CD4-positive, alpha-beta T cell treated with Interferon alpha-2 for 1 hour (primary cell): ENCODE measurements around the gene ANAPC13.

Source experiments
- DNase-seq, 2 donors: peaks; one replicate each; pipeline ENCODE4 v3.0.0-alpha.2; 2020 to 2022

Gene ANAPC13

DNA sequence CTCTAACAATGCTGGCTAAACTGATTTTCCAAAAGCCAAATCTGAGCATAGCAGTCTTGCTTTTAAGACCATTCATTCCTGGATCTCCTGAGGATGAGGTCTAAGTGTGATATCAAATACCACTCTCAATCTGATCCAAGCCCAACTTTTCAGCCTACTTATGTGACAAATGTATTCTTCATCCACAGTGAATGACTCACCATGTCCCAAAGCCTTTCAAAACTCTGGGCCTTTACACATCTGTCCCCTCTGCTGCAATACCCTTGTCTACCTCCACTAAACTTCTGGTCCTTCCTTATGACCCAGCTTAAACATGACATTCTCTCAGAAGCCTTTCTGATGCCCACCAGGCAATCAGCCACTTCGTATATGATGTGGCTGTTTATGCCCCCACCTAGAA lies 4.6 kb downstream of the ANAPC13 start:
- DNase-seq, result no peak

DNA sequence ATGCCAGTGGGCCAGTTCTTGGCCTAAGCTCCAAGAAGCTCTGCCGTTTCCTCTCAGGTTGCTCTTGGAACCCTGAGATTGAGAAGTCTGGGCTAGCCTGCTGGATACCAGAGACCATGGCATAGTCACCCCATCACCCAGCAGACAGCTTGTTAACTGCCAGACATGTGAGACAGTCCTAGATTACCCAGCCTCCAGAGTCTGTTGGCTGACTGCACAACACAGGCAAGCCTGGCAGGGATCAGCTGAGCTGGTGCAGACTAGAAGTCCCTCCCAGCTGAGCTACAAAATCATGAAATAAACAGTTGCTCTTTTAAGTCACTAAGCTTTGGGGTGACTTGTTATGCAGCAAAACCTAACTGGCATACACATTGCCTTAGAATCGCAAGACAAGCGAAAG lies 5.2 kb downstream of the ANAPC13 start:
- DNase-seq, result no peak

GRCh38 chr3:134477938-134478337 lies 7.8 kb downstream of the ANAPC13 start:
- no peak for DNase-seq

- no peak for DNase-seq
Measured at GRCh38 chr3:134477002-134477401, 8.8 kb downstream of the ANAPC13 start.

- no peak for DNase-seq
Measured at GRCh38 chr3:134476306-134476705, 9.5 kb downstream of the ANAPC13 start.

DNA sequence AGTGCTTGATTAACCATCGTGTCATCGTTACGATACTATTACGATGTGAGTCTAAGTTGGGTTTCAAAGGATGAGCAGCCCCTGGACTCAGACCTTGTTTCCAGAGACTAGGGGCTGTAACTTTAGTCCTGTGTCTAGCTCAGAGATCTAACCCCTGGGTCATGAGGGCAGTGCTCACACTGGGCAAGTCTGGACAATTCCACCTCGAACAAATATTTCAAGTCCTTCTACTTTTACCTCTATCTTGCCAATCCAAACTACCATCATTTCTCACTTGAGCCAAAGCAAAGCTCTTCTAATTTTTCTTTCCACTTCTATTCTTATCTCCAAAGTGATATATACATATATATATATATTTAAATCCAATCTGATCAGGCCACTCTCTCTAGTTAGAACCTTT lies 10.8 kb downstream of the ANAPC13 start:
- DNase-seq, result no peak

- peak; percentile 68 to 80 for DNase-seq
Measured at GRCh38 chr3:134473868-134474546, 11.8 kb downstream of the ANAPC13 start.

DNA sequence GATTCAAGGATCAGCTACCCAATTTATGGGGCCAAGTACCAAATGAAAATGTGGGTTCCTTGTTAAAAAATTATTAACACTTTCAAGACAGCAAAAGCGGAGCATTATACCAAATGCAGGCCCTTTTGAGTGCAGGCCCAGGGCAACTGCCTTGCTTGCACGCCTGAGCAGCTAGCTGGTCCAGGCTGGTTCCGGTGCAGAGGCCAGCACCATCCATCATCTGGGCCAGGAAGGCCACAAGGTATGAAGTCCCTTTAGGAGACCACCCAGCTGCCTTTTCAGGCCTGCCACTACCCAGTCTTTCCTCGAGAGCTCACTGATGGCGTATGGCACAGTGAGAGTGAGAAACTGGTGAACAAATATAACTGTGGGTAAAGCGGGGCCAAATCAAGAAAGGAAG lies 13.0 kb downstream of the ANAPC13 start:
- no peak for DNase-seq

- no peak for DNase-seq
Measured at GRCh38 chr3:134471521-134472193, 14.1 kb downstream of the ANAPC13 start.

- no peak for DNase-seq
Measured at GRCh38 chr3:134468519-134468918, 17.3 kb downstream of the ANAPC13 start.

GRCh38 chr3:134466331-134466730 lies 19.5 kb downstream of the ANAPC13 start:
- no peak for DNase-seq

GRCh38 chr3:134464689-134465365 lies 21.0 kb downstream of the ANAPC13 start:
- DNase-seq, result no peak

DNA sequence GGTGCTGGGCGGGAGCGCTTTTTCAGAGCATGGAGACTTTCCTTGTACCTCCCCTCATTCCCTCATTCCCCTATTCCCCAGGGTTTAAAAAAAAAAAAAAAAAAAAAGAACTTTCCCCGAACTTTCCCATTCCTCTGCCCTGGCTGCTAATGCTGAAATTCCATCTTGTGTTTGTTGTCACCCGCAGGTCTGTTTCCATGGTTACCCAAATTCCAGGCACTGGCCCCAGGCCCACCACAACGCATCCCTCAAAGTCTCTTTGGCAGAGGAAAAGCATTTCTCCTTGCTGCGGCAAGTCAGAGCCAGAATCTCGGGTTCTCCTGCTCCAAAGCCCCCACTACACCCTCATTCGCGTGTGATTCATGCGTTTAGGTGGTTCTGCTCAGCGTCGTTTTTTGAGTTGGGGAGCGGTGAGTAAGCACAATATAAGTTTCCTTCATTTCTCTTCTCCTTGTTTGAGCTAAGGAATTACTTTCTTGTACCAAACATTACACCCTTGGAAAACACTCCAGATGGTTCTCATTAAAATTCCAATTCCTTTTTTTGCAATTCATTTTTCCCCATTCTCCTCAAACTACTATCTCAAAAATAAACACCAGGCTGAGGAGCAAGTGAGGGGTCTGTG lies 21.6 kb downstream of the ANAPC13 start:
- no peak for DNase-seq

GRCh38 chr3:134463676-134464063 lies 22.1 kb downstream of the ANAPC13 start:
- DNase-seq, result no peak

DNA sequence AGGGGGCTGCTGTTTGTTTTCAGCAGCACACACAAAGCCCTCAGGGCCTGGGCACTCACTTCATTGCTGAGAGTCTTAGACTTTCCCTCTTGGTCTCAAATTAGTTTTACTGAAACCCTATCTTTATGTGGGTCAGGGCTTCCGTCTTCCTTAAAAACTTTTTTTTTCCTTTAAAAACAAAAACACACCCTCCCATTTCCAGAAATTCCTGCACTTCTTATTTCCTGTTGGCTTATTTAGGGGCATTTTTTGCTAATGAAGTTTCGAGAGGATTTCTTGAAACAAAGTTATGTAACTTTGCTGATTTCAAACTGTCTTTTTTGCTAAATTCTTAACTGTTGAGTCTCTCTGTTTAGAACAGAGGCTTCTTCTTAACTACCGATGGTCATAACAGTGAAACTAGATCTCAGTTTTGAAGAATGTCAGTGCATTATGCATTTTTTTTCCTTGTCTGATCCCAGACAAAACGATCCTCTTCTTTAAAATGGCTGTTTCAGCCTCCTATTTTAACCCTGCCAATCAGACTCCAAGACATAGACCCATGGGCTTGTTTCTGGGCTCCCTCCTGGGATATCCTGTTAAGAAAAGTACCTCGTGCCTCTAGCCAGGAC lies 23.3 kb downstream of the ANAPC13 start:
- DNase-seq, result no peak

GRCh38 chr3:134460965-134461364 lies 24.8 kb downstream of the ANAPC13 start:
- no peak for DNase-seq

- no peak for DNase-seq
Measured at GRCh38 chr3:134459562-134459961, 26.2 kb downstream of the ANAPC13 start.

DNA sequence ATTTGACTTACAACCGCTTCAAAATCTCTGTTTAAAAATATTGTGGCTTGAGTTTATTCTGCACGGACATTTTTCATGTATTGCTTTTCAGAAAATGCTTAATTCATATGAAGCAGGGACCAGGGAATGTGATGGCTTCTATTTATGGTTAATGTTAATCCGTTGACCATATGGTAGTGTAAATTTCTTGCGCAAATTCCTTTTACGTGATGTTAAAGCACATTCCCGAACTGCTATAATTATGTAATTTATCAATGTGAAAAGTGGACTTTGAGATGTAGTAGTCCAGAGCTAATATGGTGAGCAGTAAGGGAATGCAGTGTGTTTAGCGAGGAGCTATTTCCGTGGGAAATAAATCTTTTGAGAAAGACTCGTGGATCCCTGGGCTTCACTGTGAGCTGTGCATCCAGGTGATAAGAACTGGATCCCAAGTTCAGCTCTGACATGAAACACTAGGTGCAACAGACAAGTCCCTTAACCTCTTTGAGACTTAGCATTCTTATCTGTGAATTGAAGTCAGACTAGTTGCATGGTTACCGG lies 27.3 kb downstream of the ANAPC13 start:
- no peak for DNase-seq

- DNase-seq, result no peak
Measured at GRCh38 chr3:134457376-134458074, 28.3 kb downstream of the ANAPC13 start.

DNA sequence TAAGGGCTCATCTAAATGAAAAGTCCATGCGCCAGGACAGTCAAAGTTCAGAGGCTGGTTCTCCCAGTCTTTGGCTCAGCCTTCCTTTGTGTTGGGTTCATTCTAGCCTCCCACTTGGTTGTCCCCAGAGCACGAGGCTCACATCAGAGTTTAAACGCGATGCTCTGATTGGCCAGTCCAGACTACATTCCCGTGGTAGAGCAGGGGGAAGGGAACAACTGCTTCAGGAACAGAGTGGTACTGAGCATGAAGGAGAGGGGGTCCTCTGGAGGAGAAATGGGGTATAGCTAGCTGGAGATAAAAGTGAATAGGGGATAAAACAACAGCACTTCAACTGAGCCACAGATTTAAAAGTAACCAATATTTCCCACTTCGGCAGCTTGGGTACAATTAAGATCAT lies 32.2 kb downstream of the ANAPC13 start:
- no peak for DNase-seq

GRCh38 chr3:134449951-134450350 lies 35.8 kb downstream of the ANAPC13 start:
- no peak for DNase-seq

GRCh38 chr3:134449277-134449676 lies 36.5 kb downstream of the ANAPC13 start:
- no peak for DNase-seq
